Fibroblast of pulmonary artery (primary cell): ENCODE measurements around the gene MLLT10.
"Not testable (repeated sequence)": the region's sequence is repeated elsewhere in the genome, so short reads cannot be mapped to it uniquely, and the experiment has no call there.

Experiments used
- DNase-seq: peaks from one replicate; pipeline ENCODE4 v3.0.0-alpha.2; 2010; ENCODE audit warnings: low read depth
- H3K4me3 ChIP-seq: replicated peaks from 2 replicates; pipeline ENCODE4 v1.5.1; 2011; ENCODE audit warnings: low read depth, mild to moderate bottlenecking, control low read depth, low read length, moderate library complexity
- CTCF ChIP-seq: IDR thresholded peaks from 2 replicates; pipeline ENCODE4 v1.5.1; 2011; ENCODE audit warnings: mild to moderate bottlenecking, control low read depth, low read length, inconsistent platforms; ENCODE audit errors: missing control alignments

MLLT10 gene

DNA sequence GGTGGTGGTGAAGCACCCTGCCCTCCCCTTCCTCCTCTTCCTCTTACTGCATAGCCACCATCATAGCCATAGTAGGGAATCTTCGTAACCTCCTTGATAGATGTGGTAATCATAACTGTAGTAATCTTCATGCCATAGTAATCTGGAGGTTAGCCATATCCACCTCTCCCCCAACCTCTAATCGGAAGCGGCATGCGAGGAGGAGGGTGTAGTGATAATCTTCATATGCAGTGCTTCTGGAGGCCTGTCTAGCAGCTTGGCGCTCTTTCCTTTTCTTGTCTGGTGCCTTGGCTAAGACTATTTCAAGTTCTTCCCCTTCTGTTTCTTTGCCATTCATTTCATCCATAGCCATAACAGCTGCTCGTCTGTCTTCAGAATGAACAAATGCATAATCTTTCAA, 90.9 kb downstream of the MLLT10 start:
- peak; percentile 11 for DNase-seq
- H3K4me3 ChIP-seq: no peak overlapping the region
- TF ChIP-seq CTCF: no peak

GRCh38 chr10:21625623-21626229, 91.7 kb downstream of the MLLT10 start:
- TF ChIP-seq CTCF: no peak
- H3K4me3 ChIP-seq: no peak overlapping the region
- no peak for DNase-seq

DNA sequence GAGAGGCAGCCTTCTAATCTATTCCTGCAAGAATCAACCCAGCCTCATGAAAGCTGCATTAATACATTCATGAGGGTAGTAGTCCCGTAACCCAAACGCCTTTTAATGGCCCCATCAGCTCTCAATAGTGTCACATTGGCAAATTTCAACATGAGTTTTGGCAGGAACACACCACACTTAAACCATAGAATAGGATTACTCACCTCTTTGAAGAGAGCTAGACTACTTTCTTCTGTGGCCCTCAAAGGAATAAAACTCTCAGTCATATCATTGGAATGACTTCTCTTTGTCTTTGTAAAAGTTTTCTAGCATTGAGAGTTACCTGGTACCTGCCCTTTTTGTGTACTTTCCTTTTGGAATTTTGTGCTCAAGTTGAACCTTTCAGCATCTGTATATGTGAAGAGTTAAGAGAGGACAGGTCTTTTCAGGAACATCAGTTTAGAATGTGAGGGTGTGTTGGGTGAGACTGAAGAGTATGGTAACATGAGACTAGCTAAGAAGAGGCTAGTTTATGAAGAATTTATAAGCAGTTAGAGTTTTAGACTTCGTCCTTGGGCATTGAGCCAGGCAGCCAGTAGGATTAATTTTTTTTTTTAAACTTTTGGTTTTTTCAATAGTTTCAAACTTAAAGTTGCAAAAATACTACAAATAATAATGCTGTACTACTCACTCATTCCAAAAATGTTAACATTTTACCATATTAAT, 92.6 kb downstream of the MLLT10 start:
- no peak for TF ChIP-seq CTCF
- H3K4me3 ChIP-seq: no peak overlapping the region
- peak; percentile 23 for DNase-seq

DNA sequence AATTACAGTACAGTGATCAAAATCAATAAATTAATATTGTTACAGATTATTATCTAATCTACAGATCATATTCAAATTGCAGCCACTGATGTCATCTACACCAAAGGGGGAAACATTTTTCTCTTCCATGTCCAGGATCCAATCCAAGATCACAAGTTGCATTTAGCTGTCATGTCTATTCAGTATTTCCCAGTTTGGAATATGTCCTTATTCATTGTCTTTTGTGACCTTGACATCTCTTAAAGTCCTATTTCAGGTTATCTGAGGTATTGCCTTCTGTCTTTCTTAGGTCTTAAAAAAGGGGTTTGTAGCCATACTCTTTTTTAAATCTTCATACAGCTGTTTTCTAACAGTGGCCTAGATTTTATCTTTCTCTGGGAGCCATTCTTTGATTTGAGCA, 93.3 kb downstream of the MLLT10 start:
- TF ChIP-seq CTCF: no peak
- no peak for DNase-seq
- no peak overlapping the region for H3K4me3 ChIP-seq

GRCh38 chr10:21628023-21628422, 94.0 kb downstream of the MLLT10 start:
- no peak overlapping the region for H3K4me3 ChIP-seq
- no peak for DNase-seq
- TF ChIP-seq CTCF: no peak

DNA sequence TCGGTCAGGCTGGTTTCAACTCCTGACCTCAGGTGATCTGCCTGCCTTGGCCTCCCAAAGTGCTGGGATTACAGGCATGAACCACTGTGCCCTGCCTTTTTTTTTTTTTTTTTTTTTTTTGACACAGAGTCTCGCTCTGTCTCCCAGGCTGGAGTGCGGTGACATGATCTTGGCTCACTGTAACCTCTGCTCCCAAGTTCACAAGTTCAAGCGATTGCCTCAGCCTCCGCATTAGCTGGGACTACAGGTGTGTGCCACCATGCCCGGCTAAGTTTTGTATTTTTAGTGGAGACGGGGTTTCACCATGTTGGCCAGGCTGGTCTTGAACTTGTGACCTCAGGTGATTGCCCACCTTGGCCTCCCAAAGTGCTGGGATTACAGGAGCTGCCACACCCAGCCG, 94.6 kb downstream of the MLLT10 start:
- DNase-seq: not testable (repeated sequence)

DNA sequence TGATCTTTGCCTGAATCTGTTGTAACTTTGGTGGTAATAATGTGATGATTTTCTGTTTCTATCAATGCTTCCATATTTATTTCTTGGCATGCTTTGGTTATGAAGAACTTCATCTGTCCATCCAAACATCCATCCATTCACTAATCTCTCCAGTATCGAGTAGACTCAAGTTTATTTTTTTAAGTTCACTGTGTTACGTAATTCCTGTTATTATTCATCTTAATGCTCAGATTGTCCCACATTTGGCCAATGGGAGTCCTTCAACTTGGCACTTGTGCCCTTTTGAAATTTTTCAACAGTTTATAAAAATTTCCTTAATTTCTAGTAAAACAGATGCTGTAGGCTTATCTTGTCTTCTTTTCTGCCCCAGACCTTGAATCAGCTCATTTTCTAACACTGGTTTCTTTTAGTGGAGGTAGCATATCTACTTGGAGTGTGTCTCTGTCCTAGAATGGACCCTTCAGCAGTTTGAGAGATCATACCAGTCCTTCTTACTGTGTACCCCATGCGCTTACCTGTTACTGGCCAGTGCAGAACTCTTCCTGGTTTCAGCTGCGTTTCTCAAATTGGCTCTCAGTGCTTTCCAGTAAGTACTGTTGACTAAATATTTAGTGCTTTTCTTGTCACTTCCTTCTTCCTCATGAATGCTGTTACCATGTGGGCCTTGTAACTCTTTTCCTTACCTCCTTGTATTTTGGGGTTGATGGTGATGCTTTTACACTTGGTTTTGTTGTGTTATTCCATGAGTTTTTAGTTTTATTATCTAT, 100.8 kb downstream of the MLLT10 start:
- no peak for DNase-seq
- no peak for TF ChIP-seq CTCF

More for the DNA sequence above, 94.6 kb downstream of the MLLT10 start:
- H3K4me3 ChIP-seq: not testable (repeated sequence)

More for the DNA sequence above, 100.8 kb downstream of the MLLT10 start:
- H3K4me3 ChIP-seq: no peak overlapping the region
